Stimulated activated CD4-positive, alpha-beta T cell treated with anti-CD3 and anti-CD28 coated beads, TNF-alpha, amount 100 ng/mL, for 1 hour (primary cell): ENCODE results near the gene TSPAN9.
A peak's percentile ranks its signal among the peaks of the same experiment; 100 is the strongest.

Source experiments
- DNase-seq, 3 donors: peaks; one replicate each; pipeline ENCODE4 v3.0.0-alpha.2; 2020; ENCODE audit warnings: low read depth in 3 of 3, low spot score in 1 of 3

Gene TSPAN9, protein sequence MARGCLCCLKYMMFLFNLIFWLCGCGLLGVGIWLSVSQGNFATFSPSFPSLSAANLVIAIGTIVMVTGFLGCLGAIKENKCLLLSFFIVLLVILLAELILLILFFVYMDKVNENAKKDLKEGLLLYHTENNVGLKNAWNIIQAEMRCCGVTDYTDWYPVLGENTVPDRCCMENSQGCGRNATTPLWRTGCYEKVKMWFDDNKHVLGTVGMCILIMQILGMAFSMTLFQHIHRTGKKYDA

GRCh38 chr12:3076730-3077571, at the start of gene TSPAN9:
TSPAN9 (plus strand) TSS chr12:3077379; CDS start chr12:3201194, 123,815 bp downstream.
- peak; percentile 21 to 60 (median 51) for DNase-seq

GRCh38 chr12:3028108-3028507, 49.1 kb upstream of the TSPAN9 start:
- DNase-seq, result no peak

- no peak for DNase-seq
These were observed 46.3 kb upstream of the TSPAN9 start for GRCh38 chr12:3030821-3031429.

DNA sequence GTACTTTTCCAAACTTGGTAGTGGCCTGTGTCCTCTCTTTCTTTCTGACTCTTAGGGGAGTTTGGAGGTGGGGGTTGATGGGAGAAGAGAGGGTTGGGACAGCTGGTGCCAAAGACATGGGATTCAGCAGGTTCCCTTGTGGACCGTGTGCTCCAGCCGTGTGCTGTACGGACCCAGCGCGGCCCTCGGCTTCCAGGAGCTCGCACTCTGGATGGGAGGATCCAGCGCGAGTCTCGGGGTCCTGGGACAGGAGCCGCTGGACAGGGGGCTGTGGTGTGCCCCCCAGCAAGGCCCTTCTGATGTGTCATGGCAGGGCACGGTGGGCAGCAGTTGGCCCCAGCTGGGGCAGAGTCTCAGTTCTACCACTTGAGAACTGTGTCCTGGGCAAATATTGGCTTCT, 45.0 kb upstream of the TSPAN9 start:
- DNase-seq, result no peak

GRCh38 chr12:3032770-3033538, 44.2 kb upstream of the TSPAN9 start:
- no peak for DNase-seq

DNA sequence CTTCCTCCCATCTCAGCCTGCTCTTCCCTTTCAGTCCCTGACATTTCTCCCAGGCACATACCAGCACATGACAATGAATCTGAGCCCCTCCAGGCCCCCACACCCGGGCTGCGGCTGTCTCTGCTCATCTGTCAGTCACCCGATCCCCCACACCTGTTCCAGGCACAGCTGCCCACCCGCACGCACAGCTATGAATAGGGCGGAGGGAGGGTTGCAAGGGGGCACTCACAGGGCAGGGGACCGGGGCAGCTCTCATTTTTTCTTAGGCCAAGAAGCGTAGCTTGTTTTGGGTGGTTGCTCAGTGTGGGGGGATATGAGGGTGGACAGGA, 43.7 kb upstream of the TSPAN9 start:
- no peak for DNase-seq

GRCh38 chr12:3034067-3034750, 43.0 kb upstream of the TSPAN9 start:
- DNase-seq, result no peak

DNA sequence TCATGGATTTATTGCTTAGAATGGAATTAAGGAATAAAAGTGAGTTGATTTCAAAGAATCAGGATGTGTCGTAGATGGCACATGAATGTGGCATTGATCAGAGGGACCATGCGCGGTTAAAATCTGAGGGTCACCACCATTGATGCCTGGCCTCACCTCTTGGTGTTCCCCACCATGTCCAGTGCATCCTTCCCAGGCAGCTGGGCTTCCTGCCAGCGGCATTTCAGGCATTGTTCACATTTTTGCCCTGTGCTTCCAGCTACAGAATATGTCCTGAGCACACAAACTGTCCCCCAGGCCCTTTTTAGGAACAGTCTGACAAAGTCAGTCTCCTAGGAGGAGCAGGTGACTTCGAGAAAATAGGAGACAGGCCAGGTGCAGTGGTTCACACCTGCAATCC, 42.0 kb upstream of the TSPAN9 start:
- no peak for DNase-seq

DNA sequence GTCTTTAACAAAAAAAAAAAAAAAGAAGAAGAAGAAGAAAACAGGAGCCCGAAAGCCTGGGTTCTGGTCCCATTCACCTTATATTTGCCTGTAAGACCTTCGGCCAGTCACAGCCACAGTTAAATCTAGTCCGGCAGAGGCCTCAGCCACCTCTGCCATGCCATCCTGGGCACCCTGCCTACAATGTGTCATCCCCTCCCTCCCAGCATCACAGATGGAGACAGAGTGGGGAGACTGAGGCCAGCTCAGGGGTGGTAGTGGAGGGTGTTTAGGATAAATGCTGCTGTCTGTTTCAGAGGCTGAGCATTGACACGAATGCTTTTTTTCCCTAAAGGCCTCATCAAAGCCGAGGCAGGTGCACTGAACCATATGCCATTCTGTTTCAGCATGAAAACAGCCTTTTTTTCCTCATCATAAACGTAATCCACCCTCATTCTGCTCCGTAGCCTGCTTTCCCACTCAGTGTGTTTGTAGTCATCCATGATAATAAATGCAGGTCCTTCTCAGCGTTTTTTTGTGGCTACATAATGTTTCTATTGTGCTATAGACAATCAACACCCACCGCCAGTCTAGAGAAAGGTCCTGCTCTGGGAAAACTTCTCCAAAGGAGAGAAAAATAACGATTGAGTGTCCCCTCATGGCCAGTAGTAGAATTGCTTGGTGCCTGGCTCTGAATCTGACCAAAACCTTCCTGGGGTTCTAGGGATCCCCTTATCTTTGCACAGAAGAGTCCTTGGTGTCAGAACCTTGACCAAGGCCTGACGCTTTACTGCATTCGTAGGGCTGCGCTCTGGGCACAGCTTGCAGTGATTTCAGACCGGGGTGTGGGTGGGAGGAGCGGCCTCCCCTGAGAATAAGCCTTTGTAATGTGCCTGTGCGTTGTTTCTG, 41.1 kb upstream of the TSPAN9 start:
- no peak for DNase-seq

- no peak for DNase-seq
These were observed 40.1 kb upstream of the TSPAN9 start for GRCh38 chr12:3036901-3037600.

GRCh38 chr12:3038166-3038565, 39.0 kb upstream of the TSPAN9 start:
- DNase-seq, result no peak

DNA sequence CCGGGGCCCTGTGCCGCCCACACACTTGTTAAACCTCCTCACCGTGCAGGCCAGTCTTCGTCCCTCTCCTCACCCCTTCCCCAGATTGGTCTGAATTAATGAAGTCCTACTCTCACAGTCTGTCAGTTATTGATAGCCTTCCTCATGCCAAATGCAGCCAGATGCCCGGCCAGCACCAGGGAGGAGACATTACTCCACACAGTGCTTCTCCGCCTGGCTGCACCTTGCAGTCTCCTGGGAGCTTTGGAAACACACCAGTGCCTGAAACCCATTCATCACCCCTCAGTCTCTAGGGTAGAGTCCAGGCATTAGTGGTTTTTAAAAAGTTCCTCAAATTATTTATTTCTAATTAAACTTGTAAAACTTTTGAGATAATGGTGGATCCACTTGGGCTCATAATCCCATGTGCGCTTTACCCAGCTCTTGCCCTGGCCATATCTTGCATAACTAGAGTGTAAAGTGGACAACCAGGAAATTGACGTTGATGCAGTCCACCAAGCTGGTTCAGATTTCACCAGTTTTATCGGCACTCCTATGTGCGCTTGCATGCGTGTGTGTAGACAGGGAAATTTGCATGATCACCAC, 38.2 kb upstream of the TSPAN9 start:
- no peak for DNase-seq

DNA sequence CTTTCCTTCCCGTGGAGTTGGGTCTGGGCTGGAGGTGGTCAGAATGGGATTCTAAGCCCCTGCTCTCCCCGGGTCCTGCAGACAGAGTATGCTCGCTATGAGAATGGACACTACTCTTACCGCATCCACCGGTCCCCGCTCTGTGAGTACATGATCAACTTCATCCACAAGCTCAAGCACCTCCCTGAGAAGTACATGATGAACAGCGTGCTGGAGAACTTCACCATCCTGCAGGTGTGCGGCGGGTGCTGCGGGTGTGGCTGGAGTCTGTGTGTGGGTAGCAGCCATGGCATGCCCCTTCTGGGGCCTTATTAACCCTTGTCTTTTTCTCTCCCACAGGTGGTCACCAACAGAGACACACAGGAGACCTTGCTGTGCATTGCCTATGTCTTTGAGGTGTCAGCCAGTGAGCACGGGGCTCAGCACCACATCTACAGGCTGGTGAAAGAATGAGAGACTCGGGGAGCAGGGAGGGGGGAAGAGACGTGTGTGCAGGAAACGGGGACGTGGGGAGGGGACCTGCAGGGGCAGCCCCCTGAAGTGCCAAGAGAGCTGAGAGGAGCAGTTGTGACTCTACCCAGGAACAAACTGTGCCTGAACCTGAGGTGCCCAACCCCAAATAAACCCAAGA, 37.0 kb upstream of the TSPAN9 start:
- DNase-seq, result no peak

- DNase-seq, result no peak
These were observed 36.3 kb upstream of the TSPAN9 start for GRCh38 chr12:3040663-3041544.

DNA sequence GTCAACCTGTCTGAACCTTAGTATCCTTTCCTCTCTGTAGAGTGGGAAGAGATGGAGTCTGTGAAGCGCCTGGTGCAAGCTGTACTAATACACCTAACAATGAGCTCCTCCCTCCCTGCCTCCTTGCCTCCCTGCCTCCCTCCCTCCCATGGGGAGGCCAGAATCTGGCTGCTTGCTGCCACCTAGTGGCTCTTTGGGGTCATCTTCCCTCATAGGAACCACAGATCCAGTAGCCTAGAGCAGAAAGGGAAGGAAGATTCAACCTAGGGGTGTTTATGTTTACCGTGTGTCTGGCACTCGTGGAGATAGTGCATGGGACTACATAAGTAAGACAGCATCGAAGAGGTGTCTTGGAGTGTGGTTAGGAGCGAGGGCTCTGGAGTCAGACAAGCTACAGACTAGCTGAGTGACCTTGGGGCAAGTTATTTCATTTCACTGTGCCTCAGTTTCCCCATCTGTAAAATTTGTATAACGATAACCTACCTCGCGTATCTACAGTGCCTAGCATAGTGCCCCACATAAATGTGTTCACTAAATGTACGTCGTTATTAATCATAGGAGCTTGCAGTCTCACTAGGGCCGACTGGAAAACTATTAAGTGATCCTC, 35.5 kb upstream of the TSPAN9 start:
- peak in 2 of 3 donors; percentile 5 to 21 for DNase-seq

DNA sequence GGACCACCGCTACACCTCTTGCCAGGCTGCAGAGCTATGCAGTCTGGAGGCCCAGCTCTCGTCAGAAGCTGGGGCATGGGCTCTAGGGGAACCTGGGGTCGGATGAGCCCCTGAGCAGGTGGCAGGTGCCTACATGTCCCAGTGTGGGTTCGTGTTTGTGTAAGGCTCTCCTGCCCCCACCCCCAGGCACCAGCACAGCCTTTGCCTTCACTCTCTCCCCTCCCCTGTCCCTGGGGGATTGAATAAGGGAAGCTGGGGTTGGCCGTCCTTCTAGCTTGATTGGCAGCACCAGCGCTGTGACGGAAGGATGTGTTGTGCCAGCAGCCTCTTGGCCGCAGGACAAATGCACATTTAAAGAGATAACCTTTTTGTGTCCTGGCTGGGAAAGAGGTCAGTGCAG, 34.8 kb upstream of the TSPAN9 start:
- no peak for DNase-seq

DNA sequence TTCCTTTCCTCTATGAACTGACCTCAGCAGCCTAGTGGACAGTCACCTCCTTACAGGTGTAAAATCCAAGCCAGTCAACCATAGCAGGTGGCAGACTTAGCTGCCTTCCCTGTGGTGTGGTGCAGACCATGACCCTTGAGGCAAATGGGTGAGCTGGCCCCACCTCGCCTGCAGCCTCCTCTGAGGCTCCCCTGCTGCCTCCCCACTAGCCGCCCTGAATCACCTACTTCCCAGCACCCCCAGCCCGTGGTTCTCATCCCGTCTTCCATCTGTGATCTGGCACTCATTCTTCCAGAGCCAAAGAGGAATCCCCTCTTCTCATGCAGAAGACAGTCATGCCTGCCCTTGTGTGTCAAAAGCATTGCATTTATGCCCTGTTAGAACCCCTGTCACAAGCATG, 34.4 kb upstream of the TSPAN9 start:
- no peak for DNase-seq
